Suppressor macrophage treated with lipopolysaccharide for 1 hour (primary cell): ENCODE data around the gene PLCD1.
"Not testable (repeated sequence)": the region's sequence is repeated elsewhere in the genome, so short reads cannot be mapped to it uniquely, and the experiment has no call there.

ENCODE experiments used
- DNase-seq, 3 donors: peaks; one replicate each; pipeline ENCODE4 v3.0.0-alpha.2; 2020 to 2022

Gene PLCD1

DNA sequence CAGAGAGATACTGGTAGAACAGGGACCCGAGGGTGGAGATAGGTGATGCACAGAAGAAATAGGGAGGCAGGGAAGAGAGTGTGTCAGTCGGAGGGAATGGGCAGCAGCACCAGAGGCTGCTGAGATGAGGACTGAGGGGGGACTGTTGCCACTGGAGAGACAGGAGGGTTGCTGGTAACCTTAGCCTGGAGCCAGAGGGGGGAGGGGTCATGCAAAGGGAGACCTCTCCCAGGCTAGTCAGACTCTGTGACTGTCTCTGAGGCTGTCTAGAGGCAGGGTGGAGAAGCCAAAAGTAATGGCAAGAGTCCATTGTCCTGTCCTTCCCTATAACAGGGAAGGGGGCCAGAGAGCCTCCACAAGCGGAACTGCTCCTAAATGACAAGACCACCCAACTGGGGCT is 7.5 kb upstream of the PLCD1 start:
- no peak for DNase-seq

DNA sequence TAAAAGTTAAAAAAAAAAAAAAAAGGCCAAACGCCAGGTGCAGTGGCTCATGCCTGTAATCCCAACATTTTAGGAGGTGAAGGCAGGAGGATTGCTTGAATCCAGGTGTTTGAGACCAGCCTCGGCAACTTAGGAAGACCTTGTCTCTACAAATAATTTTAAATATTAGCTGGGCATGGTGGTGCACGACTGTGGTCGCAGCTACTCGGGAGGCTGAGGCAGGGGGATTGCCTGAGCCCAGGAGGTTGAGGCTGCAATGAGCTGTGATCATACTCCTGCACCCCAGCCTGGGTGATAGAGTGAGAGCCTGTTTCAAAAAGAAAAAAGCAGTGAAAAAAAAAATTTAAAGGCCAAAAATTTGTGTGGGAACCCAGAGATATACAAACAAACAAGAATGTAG is 6.8 kb upstream of the PLCD1 start:
- no peak for DNase-seq

DNA sequence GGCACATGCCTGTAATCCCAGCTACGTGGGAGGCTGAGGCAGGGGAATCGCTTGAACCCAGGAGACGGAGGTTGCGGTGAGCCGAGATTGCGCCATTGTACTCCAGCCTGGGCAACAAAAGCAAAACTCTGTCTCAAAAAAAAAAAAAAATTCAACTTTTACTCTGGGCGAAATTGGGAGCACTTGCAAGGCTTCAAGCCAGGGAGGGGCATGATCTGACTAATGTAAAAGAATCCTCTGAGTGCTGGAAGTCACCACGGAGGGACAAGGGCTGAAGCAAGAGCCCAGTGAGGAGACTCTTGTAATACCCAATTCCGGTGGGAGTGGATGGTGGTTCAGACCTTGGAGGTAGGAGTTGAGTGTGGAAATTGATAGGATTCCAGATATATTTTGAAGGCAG is 4.9 kb upstream of the PLCD1 start:
- DNase-seq, result not testable (repeated sequence)

DNA sequence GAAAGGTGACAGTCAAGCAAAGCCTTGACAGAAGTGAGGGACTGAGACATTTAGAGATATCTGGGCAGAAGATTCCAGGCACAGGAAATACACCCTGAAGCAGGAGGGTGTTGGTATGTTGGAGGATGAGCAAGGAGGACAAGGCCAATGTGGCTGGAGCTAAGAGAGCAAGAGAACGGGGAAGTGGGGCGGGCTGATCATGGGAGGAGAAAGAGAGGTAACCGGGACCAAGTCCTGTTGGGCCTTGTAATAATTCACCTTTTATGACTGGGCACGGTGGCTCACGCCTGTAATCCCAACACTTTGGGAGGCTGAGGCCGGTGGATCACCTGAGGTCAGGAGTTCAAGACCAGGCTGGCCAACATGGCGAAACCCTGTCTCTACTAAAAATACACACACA is 4.1 kb upstream of the PLCD1 start:
- not testable (repeated sequence) for DNase-seq

DNA sequence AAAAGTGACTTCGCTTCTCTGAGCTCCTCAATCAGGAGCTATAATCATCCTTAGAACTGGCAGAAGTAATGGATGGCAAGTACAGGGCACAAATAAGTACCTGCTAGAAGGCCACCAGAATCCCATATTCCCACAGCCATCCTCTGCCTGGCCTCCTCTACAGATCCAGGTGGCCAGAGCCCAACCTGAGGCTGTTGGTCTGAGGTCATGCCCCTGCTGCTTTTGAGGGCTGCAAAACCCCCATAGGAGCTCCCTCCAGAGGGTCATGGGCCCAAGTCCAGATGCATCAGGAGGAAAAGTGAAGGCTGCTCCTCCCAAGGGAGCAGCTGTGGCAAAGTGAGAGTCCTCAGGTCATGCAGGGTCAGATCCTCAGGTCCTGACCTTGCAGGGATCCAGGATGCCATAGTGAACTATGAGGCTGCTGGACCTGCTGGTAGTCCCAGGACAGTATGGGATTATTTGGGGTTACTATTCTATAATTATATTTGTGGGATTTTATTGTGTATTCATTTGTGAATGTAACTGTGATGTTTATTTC is 3.0 kb upstream of the PLCD1 start:
- no peak for DNase-seq

DNA sequence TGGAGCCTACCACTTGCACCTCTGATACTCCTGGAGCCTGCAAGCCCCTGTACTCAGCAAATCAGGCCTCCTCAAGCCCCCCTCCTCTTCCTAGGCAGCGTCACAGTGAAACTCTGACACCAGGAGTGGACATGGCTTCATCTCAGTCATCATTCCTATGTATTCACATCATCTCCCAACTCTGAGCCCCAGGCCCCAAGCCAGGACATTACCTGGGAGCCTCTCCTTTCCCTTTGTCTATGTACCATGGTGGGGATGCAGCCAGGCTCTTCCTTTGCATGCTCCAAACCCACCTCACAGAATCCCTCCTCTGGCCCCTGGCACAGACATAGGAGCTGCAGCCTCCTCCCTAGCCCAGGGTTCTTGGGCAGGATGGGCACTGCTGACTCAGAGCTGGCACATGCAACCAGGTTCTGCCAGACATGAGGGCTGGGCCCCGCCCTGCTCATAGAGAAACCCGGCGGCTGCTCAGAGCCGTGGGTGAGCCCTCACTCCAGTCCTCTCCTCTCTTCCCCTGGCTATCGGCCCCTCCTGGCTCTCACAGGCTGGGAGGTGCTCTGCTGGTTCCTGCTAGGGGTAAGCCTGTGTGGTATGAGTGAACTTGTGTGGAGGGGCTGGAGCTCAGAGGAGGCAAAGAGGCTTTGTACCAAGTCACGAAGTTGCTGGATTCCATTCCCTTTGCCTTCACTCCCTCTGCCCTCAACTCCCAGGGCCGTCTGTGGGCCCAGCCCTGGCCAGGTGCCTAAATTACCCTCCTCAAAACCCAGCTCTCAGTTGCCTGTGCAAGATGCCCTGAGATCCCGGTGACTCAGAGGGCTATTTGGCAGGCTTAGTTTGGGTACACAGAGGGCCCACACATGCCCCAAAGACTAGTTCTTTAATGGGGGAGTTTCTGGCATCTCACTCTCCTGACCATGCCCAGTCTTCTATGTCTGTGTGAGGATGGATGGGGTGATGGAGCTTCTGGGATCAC is 1.9 kb upstream of the PLCD1 start:
- DNase-seq, result peak; percentile 43 to 49 (median 47)

DNA sequence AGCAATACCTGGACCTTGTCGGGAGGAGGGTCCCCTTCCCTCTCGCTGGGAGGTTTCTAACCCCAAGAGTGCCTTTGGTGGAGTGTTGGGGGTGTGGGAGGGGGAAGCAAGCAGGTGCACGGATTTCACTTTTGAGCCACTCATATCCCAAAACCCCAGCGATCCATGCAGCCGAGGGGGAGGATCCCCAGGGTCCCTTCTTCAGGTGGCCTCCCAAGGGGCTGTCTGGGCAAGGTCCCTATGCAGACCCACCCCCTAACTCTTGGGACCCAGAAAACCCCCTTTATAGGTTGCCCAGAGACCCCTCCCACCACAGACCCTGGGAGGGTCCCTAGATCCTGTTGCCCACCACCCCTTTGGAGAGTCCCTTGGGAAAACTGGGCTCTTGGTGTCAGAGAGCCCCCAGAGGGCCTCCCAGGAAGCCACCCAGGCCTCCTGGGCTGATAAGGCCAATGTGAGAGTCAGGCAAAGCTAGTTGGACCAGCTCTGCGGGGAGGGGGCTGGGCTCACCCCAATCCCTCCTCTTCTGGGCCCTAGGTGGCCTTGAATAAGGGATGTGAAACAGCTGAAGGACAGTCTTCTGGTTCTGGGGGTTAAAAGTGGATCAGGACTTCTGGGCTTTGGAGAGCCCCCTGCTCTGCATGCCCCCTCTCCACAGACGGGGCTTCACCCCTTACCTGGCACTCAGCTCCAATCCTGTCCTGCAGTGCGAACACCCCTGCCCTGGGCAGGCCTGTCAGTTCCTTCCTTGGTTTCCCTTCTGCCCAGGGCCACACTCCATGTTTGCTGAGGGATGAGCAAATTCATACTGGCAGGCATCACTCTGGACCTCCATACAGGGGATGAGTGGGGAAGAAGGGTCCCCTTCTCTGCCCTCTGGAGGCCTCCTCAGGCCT is 932 bp upstream of the PLCD1 start:
- DNase-seq, result no peak

DNA sequence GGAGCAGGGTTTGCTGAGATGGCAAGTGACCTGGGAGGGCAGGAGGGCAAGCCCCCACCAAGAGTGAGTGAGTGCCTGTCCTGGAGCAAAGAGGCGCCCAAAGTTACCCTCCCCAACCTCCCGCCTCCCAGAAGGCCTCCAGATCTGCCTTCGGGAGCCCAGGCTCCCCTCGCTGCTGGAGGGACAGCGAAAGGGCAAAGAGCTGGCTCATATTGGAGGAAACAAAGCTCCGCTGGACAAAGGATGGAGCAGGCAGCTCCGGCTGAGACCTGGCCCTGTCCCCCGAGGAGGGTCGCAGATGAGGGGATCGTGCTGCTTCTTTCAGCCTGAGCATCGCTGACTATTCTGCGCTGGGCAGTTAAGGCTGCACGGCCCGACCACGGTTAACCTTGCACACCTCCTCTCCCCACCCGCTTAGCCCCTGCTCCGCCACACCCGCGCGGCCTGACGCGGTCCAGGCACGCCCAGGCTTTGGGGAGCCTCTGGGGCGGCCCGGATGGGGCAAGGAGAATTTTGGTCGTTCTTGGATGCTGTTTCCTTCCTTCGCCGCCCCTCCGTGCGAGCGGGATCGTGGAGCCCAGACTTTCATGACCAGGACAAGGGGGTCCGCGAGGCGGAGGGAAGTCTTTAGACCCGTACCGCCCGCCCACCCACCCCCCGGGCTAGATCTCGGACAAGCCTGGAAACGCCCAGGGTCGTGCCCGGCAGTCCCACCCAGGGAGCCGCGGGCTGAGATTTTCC is 651 bp downstream of the PLCD1 start:
- no peak for DNase-seq

DNA sequence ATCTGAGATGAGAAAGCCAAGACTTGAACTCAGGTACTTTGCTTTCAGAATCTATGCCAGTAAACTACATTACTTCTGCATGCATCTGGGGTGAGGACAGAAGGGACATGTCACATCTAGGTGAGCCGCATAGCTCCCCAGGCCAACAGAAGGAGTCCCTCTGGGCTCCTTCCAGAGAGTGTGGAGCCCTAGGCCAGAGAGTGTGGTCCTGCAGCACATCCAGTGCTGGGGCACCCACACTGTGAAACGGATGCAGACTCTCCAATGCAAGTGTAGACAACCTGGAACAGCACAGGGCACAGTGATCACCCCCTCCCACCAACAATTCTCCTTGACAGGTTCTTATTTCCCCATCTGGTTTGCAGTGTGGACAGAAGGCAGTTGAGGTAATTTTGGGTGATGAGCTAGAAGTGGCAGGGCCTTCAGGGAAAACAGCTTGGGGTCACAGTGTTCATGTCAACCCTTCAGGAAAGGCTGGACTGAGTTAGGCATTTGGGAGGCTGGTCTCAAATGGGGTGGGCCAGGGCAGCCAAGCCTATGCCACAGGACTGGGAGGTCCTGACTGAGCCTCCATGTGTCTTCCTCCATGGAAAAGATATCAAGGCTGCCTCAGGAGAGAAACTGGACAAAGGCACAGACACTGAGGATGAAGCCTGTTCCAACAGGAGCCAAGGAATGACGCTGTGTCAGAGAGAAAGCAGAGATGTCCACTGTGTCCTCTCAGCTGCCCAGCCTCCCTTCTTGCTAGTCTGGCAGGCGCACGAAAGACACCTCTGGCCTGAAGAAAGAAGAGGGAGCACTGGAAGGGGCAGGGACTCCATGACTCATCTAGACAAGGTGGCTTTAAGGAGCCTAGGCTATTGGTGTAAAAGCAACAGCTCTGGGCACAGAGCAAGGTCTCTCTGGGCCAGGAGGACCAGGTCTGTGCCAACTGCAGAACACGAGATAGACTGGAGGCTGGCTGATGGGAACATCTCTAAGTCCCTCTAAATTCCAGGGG is 1.7 kb downstream of the PLCD1 start:
- DNase-seq, result no peak

DNA sequence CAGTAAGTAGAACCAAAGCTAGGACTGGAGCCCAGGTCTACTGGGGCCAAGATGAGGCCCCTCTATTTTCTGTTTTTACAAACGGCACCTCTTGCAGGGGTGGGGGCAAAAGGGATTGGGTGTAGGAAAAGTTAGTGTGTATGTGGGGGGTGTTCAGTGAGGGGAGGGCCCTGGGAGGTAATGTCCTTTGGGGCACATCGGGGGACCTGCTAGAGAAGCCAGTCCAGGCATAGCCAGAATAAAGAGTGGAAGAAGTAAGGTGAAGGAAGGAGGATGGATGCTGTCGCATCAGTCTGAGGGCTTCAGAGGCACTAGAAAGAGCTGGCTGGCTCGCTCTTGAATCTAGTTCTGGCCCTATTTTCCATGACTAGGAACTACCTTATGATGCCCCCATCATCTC is 2.6 kb downstream of the PLCD1 start:
- no peak for DNase-seq

DNA sequence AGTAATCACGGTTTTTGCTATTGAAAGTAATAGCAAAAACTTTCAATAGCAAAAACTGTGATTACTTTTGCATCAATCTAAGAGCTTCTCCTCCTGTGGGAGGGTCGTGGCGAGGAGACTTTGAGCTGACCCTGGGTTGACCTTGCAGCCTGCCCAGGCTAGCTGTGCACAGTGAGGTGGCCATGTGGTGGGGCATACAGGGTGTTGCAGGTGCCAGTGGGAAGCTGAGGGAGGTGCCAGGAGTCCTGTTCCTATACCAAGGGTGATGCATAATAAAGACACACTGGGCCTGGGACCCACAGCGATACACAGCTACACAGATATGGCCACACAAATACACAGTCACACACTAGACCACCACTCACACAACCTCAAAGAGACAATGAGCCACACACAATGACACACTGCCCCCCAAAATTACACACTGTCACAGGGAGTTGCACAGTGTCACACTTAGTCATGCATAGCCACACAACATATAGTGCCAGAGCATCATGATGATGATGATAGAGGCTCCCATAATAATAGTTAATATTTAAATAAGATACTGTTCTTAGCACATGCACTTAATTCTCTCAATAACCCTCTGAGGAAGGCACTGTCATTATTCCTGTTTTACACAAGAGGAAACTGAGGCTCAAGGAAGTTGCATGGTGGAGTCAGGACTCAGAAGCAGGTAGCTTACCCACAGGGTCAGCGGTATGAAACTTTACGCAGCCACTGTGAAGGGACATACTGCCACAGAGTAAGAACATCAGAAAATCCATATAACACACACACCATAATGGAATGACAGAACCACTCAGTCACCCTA is 6.3 kb downstream of the PLCD1 start:
- DNase-seq, result peak in 1 of 3 donors; percentile 24

DNA sequence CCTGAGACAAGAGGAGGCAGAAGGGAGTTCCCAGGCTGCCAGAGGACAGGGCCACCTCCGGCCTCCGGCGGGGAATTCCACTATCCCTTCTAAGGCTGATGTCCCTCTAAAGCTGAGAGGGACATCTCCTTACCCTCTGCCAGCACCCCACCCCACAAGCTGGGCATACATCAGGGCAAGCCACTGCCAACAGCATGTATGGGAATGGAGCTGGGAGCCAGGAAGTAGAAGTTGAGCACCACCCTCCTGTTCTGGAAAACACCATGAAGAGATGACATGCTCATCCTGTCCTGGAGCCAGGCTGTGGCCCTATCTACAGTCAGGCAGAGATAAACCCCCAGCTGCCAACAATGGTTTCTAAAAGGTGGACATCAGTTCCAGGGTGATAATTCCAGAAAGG is 7.1 kb downstream of the PLCD1 start:
- DNase-seq, result peak; percentile 21 to 46 (median 28)

DNA sequence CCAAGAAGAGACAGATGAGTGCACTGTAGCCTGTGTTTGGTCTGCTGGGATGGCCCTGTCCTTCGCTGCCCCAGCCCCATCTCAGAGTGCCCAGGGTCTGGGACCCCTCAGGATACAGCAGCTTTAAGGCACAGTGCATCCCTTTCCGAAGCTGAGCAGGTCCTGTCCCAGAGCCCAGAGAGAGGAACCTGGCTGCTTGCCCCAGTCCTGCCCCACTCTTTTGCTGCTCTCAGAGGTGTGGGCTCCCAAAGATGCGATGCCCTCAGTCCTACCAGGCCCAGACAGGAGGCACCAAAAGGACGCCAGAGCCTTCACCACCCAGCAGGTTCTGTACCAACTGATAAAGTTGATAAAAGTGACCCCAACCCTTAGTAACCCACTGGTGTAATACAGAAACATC is 8.2 kb downstream of the PLCD1 start:
- no peak for DNase-seq

DNA sequence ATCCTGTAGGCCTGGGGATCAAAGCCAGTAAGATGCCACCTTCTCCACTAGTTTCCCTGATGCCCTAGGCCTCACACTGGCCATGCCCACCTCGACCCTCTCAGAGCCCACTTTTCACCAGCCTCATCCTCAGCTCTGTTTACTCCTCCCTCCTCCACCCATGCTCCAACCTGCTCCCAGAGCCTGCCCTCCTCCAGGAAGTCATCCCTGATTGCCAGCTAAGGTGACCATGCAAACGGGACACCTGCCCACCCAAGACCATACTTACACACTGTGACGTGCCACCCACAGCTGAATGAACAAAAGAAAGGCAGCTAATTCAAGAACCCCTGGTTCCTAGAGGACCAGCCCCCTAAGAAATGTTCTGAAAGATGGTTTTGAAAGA is 9.1 kb downstream of the PLCD1 start:
- DNase-seq, result no peak

DNA sequence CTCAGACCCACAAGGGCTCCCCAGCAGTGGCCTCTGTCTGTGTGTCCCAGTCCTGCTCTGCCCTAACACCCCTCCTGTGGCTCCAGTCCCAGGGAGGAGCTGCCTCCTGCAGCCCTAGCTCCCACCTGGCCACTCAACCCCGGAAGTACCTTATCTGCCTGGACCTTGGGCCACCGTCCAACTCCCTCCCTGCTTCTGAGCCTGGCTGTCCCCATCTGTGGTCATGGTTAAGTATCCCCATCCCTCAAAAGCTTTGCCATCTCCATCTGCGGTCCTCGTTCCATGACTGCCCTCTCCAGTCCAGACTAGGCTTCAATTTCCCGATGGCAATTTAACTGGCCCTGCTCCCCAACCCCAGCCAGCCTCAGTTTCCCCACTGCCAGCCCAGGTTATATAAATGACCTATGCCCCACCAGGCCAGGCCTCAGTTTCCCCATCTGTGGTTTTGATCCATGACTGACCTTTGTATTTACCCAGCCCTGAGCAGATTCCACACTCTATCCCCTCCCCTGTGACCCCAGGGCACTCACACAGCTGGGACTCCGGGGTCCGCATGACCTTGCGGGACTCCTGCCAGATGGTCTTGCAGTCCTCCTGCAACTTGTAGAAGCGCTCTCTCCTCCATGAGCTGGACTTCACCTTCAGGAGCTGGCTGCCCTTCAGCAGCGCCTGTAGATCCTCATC is 9.6 kb downstream of the PLCD1 start:
- DNase-seq, result no peak

DNA sequence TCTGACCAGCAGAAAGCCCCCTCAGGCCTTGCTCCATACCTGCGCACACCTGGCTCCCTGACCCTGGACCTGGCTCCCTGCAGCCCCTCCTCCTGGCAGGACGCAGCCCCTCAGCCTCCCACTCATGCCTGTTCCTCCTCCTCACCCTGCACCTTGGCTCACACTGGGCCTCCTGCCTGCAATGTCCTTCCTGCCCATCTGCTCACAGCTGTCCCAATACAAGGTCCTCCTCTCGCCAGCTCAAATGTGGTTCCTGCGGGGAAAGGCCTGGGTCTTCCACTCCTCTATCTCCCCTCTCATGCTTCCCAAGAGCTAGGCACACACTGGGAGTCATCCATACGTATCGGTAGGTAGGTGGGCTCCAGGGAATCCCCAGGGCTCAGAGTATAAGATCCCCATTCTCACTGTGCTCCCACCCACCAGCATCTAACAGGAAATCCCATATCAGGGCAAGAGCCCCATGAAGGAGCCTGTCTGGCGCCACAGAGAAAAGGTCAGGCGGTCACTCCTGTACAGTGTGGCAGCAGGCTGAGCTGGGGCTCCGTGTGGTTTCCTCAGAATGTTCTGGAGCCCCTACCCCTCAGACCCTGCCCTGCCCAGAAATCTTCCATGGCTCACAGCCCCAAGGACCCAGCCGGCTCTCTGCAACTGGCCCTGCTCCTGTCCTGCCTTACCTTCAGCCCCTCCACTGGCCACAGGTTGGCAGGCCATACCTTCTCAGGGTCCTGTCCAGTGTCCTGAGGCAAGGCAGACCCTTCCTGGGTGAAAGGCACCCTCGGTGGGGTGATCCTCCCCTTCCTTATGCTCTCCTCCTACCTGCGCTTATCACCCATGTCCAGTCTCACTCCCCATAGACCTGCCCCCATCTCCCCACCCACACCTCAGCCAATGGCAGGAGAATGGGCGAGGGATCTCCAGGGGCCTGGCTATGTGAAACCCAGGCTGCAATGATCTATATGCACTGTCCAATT is 10.9 kb downstream of the PLCD1 start:
- DNase-seq, result no peak

DNA sequence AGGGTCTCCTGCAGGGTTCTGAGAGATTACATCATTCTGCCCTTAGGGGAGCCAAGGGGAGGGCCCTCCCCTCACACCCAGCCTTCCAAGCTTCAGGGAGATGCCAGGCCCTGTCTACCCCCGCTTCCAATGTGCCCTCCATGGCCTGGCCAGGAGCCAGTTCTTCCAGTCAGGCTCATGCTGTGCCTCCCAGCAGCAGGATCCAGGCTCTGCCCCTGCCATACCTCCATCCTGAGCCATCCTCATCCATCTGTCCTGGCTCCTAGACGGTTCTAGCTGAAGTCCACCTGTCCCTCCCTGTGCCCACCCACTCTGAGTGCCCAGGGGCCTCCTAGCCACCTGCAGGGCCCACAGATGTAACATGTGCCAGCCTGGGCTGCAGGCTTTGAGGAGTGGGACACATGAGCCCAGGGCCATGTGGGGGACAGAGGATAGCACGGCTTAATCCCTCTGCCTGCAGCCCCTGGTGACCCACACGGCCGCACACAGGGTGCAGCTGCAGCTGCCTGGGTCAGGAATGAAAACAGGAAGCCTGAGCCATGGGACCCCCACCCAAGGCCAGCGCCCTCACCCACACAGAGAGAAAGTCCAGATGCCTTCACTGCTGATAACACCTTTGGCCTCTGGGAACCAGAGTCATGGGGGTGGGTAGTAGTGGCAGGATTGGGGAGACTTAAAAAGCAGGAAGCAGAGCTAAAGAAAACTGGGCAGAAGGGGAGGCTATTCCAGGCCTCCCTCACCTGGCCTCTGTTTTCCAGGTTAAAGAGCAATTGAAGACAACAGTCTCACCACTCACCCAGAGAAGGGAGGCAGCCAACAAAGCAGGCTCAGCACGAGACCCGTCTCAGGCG is 11.8 kb downstream of the PLCD1 start:
- no peak for DNase-seq
